ENCODE results near the gene PDE7B.

Gene PDE7B

DNA sequence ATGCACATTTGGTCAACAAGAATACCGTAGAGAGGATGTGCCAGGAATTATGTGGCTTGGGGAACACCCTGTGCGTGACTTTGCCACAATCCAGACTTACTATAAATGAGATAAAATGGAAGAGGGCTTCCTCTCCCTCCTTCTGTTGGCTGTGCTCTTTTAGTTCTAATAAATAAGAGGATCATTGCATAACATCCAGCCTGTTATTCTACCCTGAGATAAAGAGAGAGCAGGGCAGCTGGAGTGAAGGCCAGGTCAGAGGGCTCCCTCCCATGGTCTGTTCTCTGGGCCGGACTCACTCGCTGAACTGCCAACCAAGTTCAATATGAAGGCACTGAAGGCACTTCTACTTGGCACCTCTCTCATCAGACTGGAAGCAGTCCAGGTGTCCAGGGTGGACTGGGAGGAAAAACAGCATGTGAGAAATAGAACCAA, 306.9 kb downstream of the PDE7B start:
- Histone ChIP-seq H2BK12ac (ENCODE audit: low read length) (no peak overlapping the region), H4K12ac (ENCODE audit: low read depth, low read length) (no peak overlapping the region), H2BK5ac (ENCODE audit: low read depth, low read length, poor library complexity) (no peak overlapping the region), H3K4me1 (ENCODE audit: control insufficient read depth in 1 of 2, insufficient read depth in 2 of 2, low read length in 2 of 2) (no peaks in the 10 kb centered on the region), H3K79me1 (ENCODE audit: low read length) (no peaks in the 10 kb centered on the region), H2AK5ac (ENCODE audit: low read length) (no peak overlapping the region), H3K27ac (ENCODE audit: low read depth, low read length) (no peak overlapping the region), H2BK120ac (ENCODE audit: insufficient read depth, low read length, poor library complexity) (no peak overlapping the region), H3K14ac (ENCODE audit: low read length) (no peak overlapping the region), H3K9me3 (ENCODE audit: insufficient read depth, low read depth, low read length) (peaks cover 2% of the 10 kb centered on the region), H4K91ac (ENCODE audit: low read depth, low read length) (no peak overlapping the region), H3K23ac (ENCODE audit: low read length) (no peak overlapping the region), H3K27me3 (ENCODE audit: insufficient read depth, low read length) (no peaks in the 10 kb centered on the region), H3K4ac (ENCODE audit: low read depth, low read length) (no peak overlapping the region), H3K9ac (ENCODE audit: low read length) (no peak overlapping the region), H3K4me3 (ENCODE audit: low read depth, low read length) (no peak overlapping the region), H4K8ac (ENCODE audit: low read depth, low read length) (no peak overlapping the region), H3K4me2 (ENCODE audit: low read length) (no peak overlapping the region), H3K79me2 (ENCODE audit: control insufficient read depth, insufficient read depth, low read length, poor library complexity) (no peaks in the 10 kb centered on the region), H3K36me3 (ENCODE audit: control insufficient read depth in 1 of 2, insufficient read depth in 2 of 2, low read length in 2 of 2) (no peaks in the 10 kb centered on the region), H3K18ac (ENCODE audit: low read length) (no peak overlapping the region), H2AFZ (ENCODE audit: insufficient read depth, low read length, poor library complexity) (no peak overlapping the region)
- DNase-seq, result no peak
- WGBS (ENCODE audit: extremely low coverage, insufficient coverage, insufficient read length), result no CpG with 5 or more reads among the region's 4 CpGs

DNA sequence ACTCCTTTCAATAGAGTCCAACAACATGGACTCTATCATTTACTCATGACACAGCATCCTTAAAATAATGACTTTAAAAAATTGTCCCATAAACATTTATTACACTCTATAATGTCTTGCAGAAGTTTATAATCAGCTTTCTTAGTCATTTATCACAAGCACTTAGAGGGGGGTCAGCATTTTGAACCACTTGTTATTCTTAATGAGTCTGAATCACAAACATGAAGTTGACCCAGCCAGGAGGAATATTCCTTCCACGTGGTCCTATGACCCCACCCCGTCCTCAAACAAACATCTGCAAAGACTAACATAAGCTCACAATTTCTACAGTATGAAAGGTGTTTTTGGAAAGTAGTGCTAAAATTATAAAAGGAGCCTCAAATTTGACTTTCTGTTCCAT, 307.5 kb downstream of the PDE7B start:
- Histone ChIP-seq H3K23ac (ENCODE audit: low read length) (no peak overlapping the region), H3K14ac (ENCODE audit: low read length) (no peak overlapping the region), H3K36me3 (ENCODE audit: control insufficient read depth in 1 of 2, insufficient read depth in 2 of 2, low read length in 2 of 2) (no peaks in the 10 kb centered on the region), H3K79me1 (ENCODE audit: low read length) (no peaks in the 10 kb centered on the region), H2BK5ac (ENCODE audit: low read depth, low read length, poor library complexity) (no peak overlapping the region), H3K9me3 (ENCODE audit: insufficient read depth, low read depth, low read length) (peaks cover 2% of the 10 kb centered on the region), H4K91ac (ENCODE audit: low read depth, low read length) (no peak overlapping the region), H3K4me1 (ENCODE audit: control insufficient read depth in 1 of 2, insufficient read depth in 2 of 2, low read length in 2 of 2) (no peaks in the 10 kb centered on the region), H3K4ac (ENCODE audit: low read depth, low read length) (no peak overlapping the region), H2AFZ (ENCODE audit: insufficient read depth, low read length, poor library complexity) (no peak overlapping the region), H2AK5ac (ENCODE audit: low read length) (no peak overlapping the region), H3K27me3 (ENCODE audit: insufficient read depth, low read length) (no peaks in the 10 kb centered on the region), H4K8ac (ENCODE audit: low read depth, low read length) (no peak overlapping the region), H3K9ac (ENCODE audit: low read length) (no peak overlapping the region), H2BK12ac (ENCODE audit: low read length) (no peak overlapping the region), H2BK120ac (ENCODE audit: insufficient read depth, low read length, poor library complexity) (no peak overlapping the region), H3K27ac (ENCODE audit: low read depth, low read length) (no peak overlapping the region), H3K79me2 (ENCODE audit: control insufficient read depth, insufficient read depth, low read length, poor library complexity) (no peaks in the 10 kb centered on the region), H4K12ac (ENCODE audit: low read depth, low read length) (no peak overlapping the region), H3K4me2 (ENCODE audit: low read length) (no peak overlapping the region), H3K4me3 (ENCODE audit: low read depth, low read length) (no peak overlapping the region), H3K18ac (ENCODE audit: low read length) (no peak overlapping the region)
- DNase-seq, result no peak
- no CpG with 5 or more reads among the region's 2 CpGs for WGBS (ENCODE audit: extremely low coverage, insufficient coverage, insufficient read length)

DNA sequence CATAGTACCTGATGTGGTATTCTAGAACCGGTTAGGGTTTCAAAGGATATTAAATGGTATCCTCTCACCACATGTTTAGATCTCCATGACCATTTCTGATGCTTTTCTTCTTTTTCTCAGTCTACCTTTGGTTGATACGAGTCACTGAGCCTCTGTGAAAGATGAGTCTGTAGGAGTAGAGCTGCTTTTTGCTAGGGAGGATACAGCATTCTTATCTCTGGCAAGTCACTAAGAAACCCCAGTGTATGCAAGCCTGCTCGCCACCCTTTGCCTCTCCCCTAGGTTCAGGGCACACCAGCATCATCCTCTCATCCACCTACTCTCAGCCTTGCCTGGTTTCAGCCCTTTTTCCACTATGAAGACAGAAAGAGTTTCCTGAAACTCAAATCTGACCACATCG, 308.7 kb downstream of the PDE7B start:
- Histone ChIP-seq H3K4me3 (ENCODE audit: low read depth, low read length) (no peak overlapping the region), H3K4me2 (ENCODE audit: low read length) (no peak overlapping the region), H3K27ac (ENCODE audit: low read depth, low read length) (no peak overlapping the region), H3K9me3 (ENCODE audit: insufficient read depth, low read depth, low read length) (peaks cover 2% of the 10 kb centered on the region), H3K79me2 (ENCODE audit: control insufficient read depth, insufficient read depth, low read length, poor library complexity) (no peaks in the 10 kb centered on the region), H3K9ac (ENCODE audit: low read length) (no peak overlapping the region), H2BK5ac (ENCODE audit: low read depth, low read length, poor library complexity) (no peak overlapping the region), H3K36me3 (ENCODE audit: control insufficient read depth in 1 of 2, insufficient read depth in 2 of 2, low read length in 2 of 2) (no peaks in the 10 kb centered on the region), H4K91ac (ENCODE audit: low read depth, low read length) (no peak overlapping the region), H2BK12ac (ENCODE audit: low read length) (no peak overlapping the region), H3K23ac (ENCODE audit: low read length) (no peak overlapping the region), H2BK120ac (ENCODE audit: insufficient read depth, low read length, poor library complexity) (no peak overlapping the region), H3K14ac (ENCODE audit: low read length) (no peak overlapping the region), H4K8ac (ENCODE audit: low read depth, low read length) (no peak overlapping the region), H3K79me1 (ENCODE audit: low read length) (no peaks in the 10 kb centered on the region), H3K4ac (ENCODE audit: low read depth, low read length) (no peak overlapping the region), H2AFZ (ENCODE audit: insufficient read depth, low read length, poor library complexity) (no peak overlapping the region), H4K12ac (ENCODE audit: low read depth, low read length) (no peak overlapping the region), H2AK5ac (ENCODE audit: low read length) (no peak overlapping the region), H3K27me3 (ENCODE audit: insufficient read depth, low read length) (no peaks in the 10 kb centered on the region), H3K4me1 (ENCODE audit: control insufficient read depth in 1 of 2, insufficient read depth in 2 of 2, low read length in 2 of 2) (no peaks in the 10 kb centered on the region), H3K18ac (ENCODE audit: low read length) (no peak overlapping the region)
- no peak for DNase-seq
- WGBS (ENCODE audit: extremely low coverage, insufficient coverage, insufficient read length), result no CpG with 5 or more reads among the region's 4 CpGs

DNA sequence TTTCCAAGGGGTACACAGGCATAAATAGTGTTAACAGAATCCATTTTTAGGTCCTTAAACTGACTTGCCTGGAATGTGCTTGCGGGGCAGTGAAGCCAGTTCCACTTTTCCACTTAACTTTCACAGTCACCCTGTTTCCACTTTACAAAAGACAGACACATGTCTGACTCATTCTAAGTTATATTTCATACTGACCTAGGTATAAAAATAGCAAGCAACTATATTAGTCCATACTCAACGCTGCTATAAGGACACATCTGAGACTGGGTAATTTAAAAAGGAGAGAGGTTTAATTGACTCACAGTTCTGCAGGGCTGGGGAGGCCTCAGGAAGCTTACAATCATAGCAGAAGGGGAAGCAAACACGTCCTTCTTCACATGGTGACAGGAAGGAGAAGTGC, 310.4 kb downstream of the PDE7B start:
- H4K91ac ChIP-seq (ENCODE audit: low read depth, low read length), result no peak overlapping the region
- H3K9me3 ChIP-seq (ENCODE audit: insufficient read depth, low read depth, low read length), result no peaks in the 10 kb centered on the region
- H3K36me3 ChIP-seq (ENCODE audit: control insufficient read depth in 1 of 2, insufficient read depth in 2 of 2, low read length in 2 of 2), result no peaks in the 10 kb centered on the region
- H3K27ac ChIP-seq (ENCODE audit: low read depth, low read length), result no peak overlapping the region
- H3K4ac ChIP-seq (ENCODE audit: low read depth, low read length), result no peak overlapping the region
- no peaks in the 10 kb centered on the region for H3K79me1 ChIP-seq (ENCODE audit: low read length)
- no peaks in the 10 kb centered on the region for H3K79me2 ChIP-seq (ENCODE audit: control insufficient read depth, insufficient read depth, low read length, poor library complexity)
- H3K4me3 ChIP-seq (ENCODE audit: low read depth, low read length), result no peak overlapping the region
- no peak overlapping the region for H3K14ac ChIP-seq (ENCODE audit: low read length)
- H2AFZ ChIP-seq (ENCODE audit: insufficient read depth, low read length, poor library complexity), result no peak overlapping the region
- WGBS (ENCODE audit: extremely low coverage, insufficient coverage, insufficient read length), result no CpG with 5 or more reads among the region's 3 CpGs
- H4K12ac ChIP-seq (ENCODE audit: low read depth, low read length), result no peak overlapping the region
- no peak for DNase-seq
- H3K4me1 ChIP-seq (ENCODE audit: control insufficient read depth in 1 of 2, insufficient read depth in 2 of 2, low read length in 2 of 2), result no peaks in the 10 kb centered on the region
- H3K23ac ChIP-seq (ENCODE audit: low read length), result no peak overlapping the region
- H2BK120ac ChIP-seq (ENCODE audit: insufficient read depth, low read length, poor library complexity), result no peak overlapping the region
- H3K27me3 ChIP-seq (ENCODE audit: insufficient read depth, low read length), result no peaks in the 10 kb centered on the region
- no peak overlapping the region for H3K4me2 ChIP-seq (ENCODE audit: low read length)
- no peak overlapping the region for H2AK5ac ChIP-seq (ENCODE audit: low read length)
- no peak overlapping the region for H2BK12ac ChIP-seq (ENCODE audit: low read length)
- H4K8ac ChIP-seq (ENCODE audit: low read depth, low read length), result no peak overlapping the region
- no peak overlapping the region for H3K9ac ChIP-seq (ENCODE audit: low read length)
- H3K18ac ChIP-seq (ENCODE audit: low read length), result no peak overlapping the region
- no peak overlapping the region for H2BK5ac ChIP-seq (ENCODE audit: low read depth, low read length, poor library complexity)
